Upper lobe of left lung (tissue), 4 donors: Measurements from ENCODE around the gene NPHP4.

Source experiments
- CTCF ChIP-seq, 6 experiments: fragments of 450-650 bp in 4 of 6; fragments of 200-600 bp in 2 of 6; sonication (generic) in 2 of 6; IDR thresholded peaks; one replicate each; pipeline ENCODE4 v1.5.1; 2016 to 2019; ENCODE audit warnings: antibody characterized with exemption in 6 of 6
- EP300 ChIP-seq, 4 donors: sonication (generic); formaldehyde crosslinking; IDR thresholded peaks; one replicate each; pipeline ENCODE4 v1.5.1; 2017; ENCODE audit warnings: antibody characterized with exemption in 4 of 4, control low read depth in 2 of 4
- POLR2A ChIP-seq, 4 donors: fragments of 450-650 bp; IDR thresholded peaks; one replicate each; pipeline ENCODE4 v1.5.1; 2016 to 2017; ENCODE audit warnings: antibody characterized with exemption in 4 of 4, mild to moderate bottlenecking in 2 of 4

GRCh38 chr1:5880630-5881405 lies 111.4 kb downstream of the NPHP4 start:
- TF ChIP-seq CTCF (IDR thresholded peaks at IDR 0.05): no peak
- no peak for TF ChIP-seq EP300 (IDR thresholded peaks at IDR 0.05)
- TF ChIP-seq POLR2A (IDR thresholded peaks at IDR 0.05): no peak
